Measurements from ENCODE around the gene UNC79.

UNC79 gene

GRCh38 chr14:93496856-93497741 is 66.4 kb downstream of the UNC79 start:
- DNase-seq (ENCODE audit: low read depth in 1 of 2, low spot score in 1 of 2): no peak
- H3K27ac ChIP-seq (replicated peaks): no peak overlapping the region
- H3K27me3 ChIP-seq (ENCODE audit: insufficient read depth, poor library complexity, severe bottlenecking): no peaks in the 10 kb centered on the region
- TF ChIP-seq GABPA (IDR thresholded peaks at IDR 0.05; ENCODE audit: low read depth) (no peak), CTCF (IDR thresholded peaks at IDR 0.05; ENCODE audit: insufficient read depth, low read length) (no peak), REST (IDR thresholded peaks at IDR 0.05; ENCODE audit: insufficient replicate concordance, low read depth) (no peak), SPI1 (IDR thresholded peaks at IDR 0.05; ENCODE audit: borderline replicate concordance, low read depth) (no peak), POLR2AphosphoS5 (IDR thresholded peaks at IDR 0.05; ENCODE audit: low read depth) (no peak)
- H3K4me3 ChIP-seq (replicated peaks; ENCODE audit: insufficient read depth, low read length): no peak overlapping the region

GRCh38 chr14:93510056-93510455 is 79.3 kb downstream of the UNC79 start:
- Histone ChIP-seq H3K4me3 (replicated peaks; ENCODE audit: insufficient read depth, low read length) (no peak overlapping the region), H3K27ac (replicated peaks) (no peak overlapping the region)

More at GRCh38 chr14:93510056-93510455, 79.3 kb downstream of the UNC79 start:
- DNase-seq (ENCODE audit: low read depth in 1 of 2, low spot score in 1 of 2): no peak
- peaks cover 2% of the 10 kb centered on the region for H3K27me3 ChIP-seq (ENCODE audit: insufficient read depth, poor library complexity, severe bottlenecking)
- no peak for TF ChIP-seq POLR2AphosphoS5 (IDR thresholded peaks at IDR 0.05; ENCODE audit: low read depth)
- TF ChIP-seq CTCF (IDR thresholded peaks at IDR 0.05; ENCODE audit: insufficient read depth, low read length): no peak
- TF ChIP-seq GABPA (IDR thresholded peaks at IDR 0.05; ENCODE audit: low read depth): no peak
- TF ChIP-seq SPI1 (IDR thresholded peaks at IDR 0.05; ENCODE audit: borderline replicate concordance, low read depth): no peak
- TF ChIP-seq REST (IDR thresholded peaks at IDR 0.05; ENCODE audit: insufficient replicate concordance, low read depth): no peak
